HepG2 (cell line): Measurements from ENCODE around the gene METRN. TPM values are rescaled to one million over a fixed set of nuclear protein-coding genes. Genes with fewer than 3 reads are reported as not detected.

ENCODE experiments used
- BHLHE40 ChIP-seq: IDR thresholded peaks from 2 replicates; pipeline ENCODE4 v1.6.1; 2011; ENCODE audit warnings: low read length, improper control_type of control experiment
- ETV5 ChIP-seq: IDR thresholded peaks from 2 replicates; pipeline ENCODE4 v1.6.1; 2018; ENCODE audit warnings: missing biosample characterization, missing genetic modification reagents, inconsistent platforms, borderline replicate concordance
- HHEX ChIP-seq: IDR thresholded peaks from 2 replicates; pipeline ENCODE4 v1.6.1; 2016; ENCODE audit warnings: control low read depth
- IKZF4 ChIP-seq: sonication (generic); formaldehyde crosslinking; IDR thresholded peaks from 2 replicates; pipeline ENCODE4 v1.5.1; 2020; ENCODE audit warnings: borderline replicate concordance, mild to moderate bottlenecking, low read depth, missing genetic modification reagents; ENCODE audit errors: not compliant biosample characterization
- IRX3 ChIP-seq: sonication (generic); formaldehyde crosslinking; IDR thresholded peaks from 2 replicates; pipeline ENCODE4 v1.8.1; 2023; ENCODE audit warnings: mild to moderate bottlenecking, low read depth, missing genetic modification reagents, borderline replicate concordance
- KLF11 ChIP-seq: IDR thresholded peaks from 2 replicates; pipeline ENCODE4 v1.6.1; 2016; ENCODE audit warnings: missing compliant biosample characterization
- MBD4 ChIP-seq: IDR thresholded peaks from 2 replicates; pipeline ENCODE4 v1.6.1; 2012; ENCODE audit warnings: low read length, inconsistent platforms, borderline replicate concordance
- NFE2L2 ChIP-seq: fragments of 150-350 bp; IDR thresholded peaks from 2 replicates; pipeline ENCODE4 v1.6.1; 2014; ENCODE audit warnings: low read length
- POLR2G ChIP-seq: fragments of 200-400 bp; formaldehyde crosslinking; IDR thresholded peaks from 2 replicates; pipeline ENCODE4 v1.6.1; 2018; ENCODE audit warnings: mild to moderate bottlenecking, low read depth, low read length, moderate library complexity
- PRMT3 ChIP-seq: sonication (generic); formaldehyde crosslinking; IDR thresholded peaks from 2 replicates; pipeline ENCODE4 v1.8.1; 2022; ENCODE audit warnings: low read depth, mild to moderate bottlenecking, moderate library complexity, missing genetic modification reagents, borderline replicate concordance
- SRF ChIP-seq: IDR thresholded peaks from 2 replicates; pipeline ENCODE4 v1.6.1; 2011; ENCODE audit warnings: mild to moderate bottlenecking, low read depth, low read length, moderate library complexity
- ZBTB38 ChIP-seq: sonication (generic); formaldehyde crosslinking; IDR thresholded peaks from 2 replicates; pipeline ENCODE4 v1.5.1; 2020; ENCODE audit warnings: mild to moderate bottlenecking, missing genetic modification reagents
- ZNF180 ChIP-seq: sonication (generic); formaldehyde crosslinking; IDR thresholded peaks from 2 replicates; pipeline ENCODE4 v1.4.0; 2020; ENCODE audit warnings: low read depth, missing genetic modification reagents, borderline replicate concordance
- ZNF563 ChIP-seq: sonication (generic); formaldehyde crosslinking; IDR thresholded peaks from 2 replicates; pipeline ENCODE4 v1.8.0; 2022; ENCODE audit warnings: mild to moderate bottlenecking, moderate library complexity, missing genetic modification reagents
- ZNF615 ChIP-seq: sonication (generic); formaldehyde crosslinking; IDR thresholded peaks from 2 replicates; pipeline ENCODE4 v1.5.0; 2020; ENCODE audit warnings: mild to moderate bottlenecking, missing genetic modification reagents, borderline replicate concordance
- ZNF792 ChIP-seq: IDR thresholded peaks from 2 replicates; pipeline ENCODE4 v1.6.1; 2016
- polyA plus RNA-seq, 8 experiments: library from polyadenylated mRNA; depleted of rRNA in 3 of 8; stranded (reverse) in 7 of 8; unstranded in 1 of 8; fragments of >200 nt; fragmentation: Illumina TruSeq in 4 of 8; extraction: Trizol in 4 of 8; gene quantifications; 2 replicates each; pipeline versions ENCODE4 v1.2.1 to v1.2.3, GENCODE V29; 2011 to 2016; ENCODE audit warnings: low read depth in 4 of 8, missing spikeins in 1 of 8, mixed read lengths in 1 of 8; ENCODE audit not compliant: insufficient read depth in 1 of 8
- total RNA-seq, 5 experiments: library from RNA; depleted of rRNA; stranded (reverse); fragments of >200 nt; fragmentation: Illumina TruSeq; extraction: Trizol; gene quantifications; 2 replicates each; pipeline ENCODE4 v1.2.3, GENCODE V29; 2016; ENCODE audit warnings: low read depth in 1 of 5
- TF ChIP-seq, protein P1 (sequence below): IDR thresholded peaks from 2 replicates; pipeline ENCODE4 v1.6.1; 2016; ENCODE audit warnings: control low read depth
- TF ChIP-seq, protein P2 (sequence below): sonication (generic); formaldehyde crosslinking; IDR thresholded peaks from 2 replicates; pipeline ENCODE4 v1.8.0; 2022; ENCODE audit warnings: mild to moderate bottlenecking, missing genetic modification reagents, borderline replicate concordance
- TF ChIP-seq, protein P3 (sequence below): sonication (generic); formaldehyde crosslinking; IDR thresholded peaks from 2 replicates; pipeline ENCODE4 v1.4.0; 2020; ENCODE audit warnings: missing genetic modification reagents; ENCODE audit errors: not compliant biosample characterization
- TF ChIP-seq, protein P4 (sequence below): sonication (generic); IDR thresholded peaks from 2 replicates; pipeline ENCODE4 v1.6.1; 2016; ENCODE audit warnings: low read depth, borderline replicate concordance
- TF ChIP-seq, protein P5 (sequence below): sonication (generic); formaldehyde crosslinking; IDR thresholded peaks from 2 replicates; pipeline ENCODE4 v1.5.0; 2020; ENCODE audit warnings: mild to moderate bottlenecking, missing genetic modification reagents
- TF ChIP-seq, protein P6 (sequence below): sonication (generic); formaldehyde crosslinking; IDR thresholded peaks from 2 replicates; pipeline ENCODE4 v1.8.1; 2023; ENCODE audit warnings: mild to moderate bottlenecking, missing genetic modification reagents, borderline replicate concordance

Gene METRN
- total and polyA plus RNA-seq, 2 of the 13 experiments (the other 11 are each of a cell fraction or from before 2014, with no cell fraction given): 25.5 to 46.1 TPM

DNA sequence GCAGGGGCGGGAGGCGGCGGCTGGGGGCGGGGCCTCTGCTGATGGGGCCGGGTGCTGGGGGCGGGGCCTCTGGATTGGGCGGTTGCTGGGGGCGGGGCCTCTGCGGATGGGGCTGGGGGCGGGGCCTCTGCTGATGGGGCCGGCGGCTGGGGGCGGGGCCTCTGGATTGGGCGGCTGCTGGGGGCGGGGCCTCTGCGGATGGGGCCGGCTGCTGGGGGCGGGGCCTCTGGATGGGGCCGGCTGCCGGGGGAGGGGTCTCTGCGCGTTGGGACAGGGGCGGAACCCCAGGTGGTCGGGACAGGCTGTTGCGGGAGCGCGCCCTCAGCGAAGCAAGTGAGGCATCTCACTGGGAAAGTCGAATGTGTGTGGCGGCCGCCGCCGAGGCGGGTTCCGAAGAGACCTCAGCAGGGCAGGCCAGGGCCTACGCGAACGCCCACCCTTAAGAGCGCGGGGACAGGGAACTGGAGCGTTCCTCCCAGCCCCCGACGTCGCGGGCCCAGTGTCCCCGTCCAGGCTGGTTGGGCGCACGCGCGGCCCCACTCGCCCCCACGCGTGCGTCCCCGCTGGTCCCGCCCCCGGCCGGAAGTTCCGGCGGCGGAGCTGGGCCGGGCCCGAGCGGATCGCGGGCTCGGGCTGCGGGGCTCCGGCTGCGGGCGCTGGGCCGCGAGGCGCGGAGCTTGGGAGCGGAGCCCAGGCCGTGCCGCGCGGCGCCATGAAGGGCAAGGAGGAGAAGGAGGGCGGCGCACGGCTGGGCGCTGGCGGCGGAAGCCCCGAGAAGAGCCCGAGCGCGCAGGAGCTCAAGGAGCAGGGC is 34.9 kb upstream of the METRN start, which contains the start of gene STUB1 (continued):
- TF ChIP-seq IRX3 (CRISPR knock-in tag): no peak
- peak; percentile 47 for TF ChIP-seq ETV5 (CRISPR knock-in tag)
- TF ChIP-seq KLF11 (CRISPR knock-in tag): no peak
- TF ChIP-seq, protein P1, sequence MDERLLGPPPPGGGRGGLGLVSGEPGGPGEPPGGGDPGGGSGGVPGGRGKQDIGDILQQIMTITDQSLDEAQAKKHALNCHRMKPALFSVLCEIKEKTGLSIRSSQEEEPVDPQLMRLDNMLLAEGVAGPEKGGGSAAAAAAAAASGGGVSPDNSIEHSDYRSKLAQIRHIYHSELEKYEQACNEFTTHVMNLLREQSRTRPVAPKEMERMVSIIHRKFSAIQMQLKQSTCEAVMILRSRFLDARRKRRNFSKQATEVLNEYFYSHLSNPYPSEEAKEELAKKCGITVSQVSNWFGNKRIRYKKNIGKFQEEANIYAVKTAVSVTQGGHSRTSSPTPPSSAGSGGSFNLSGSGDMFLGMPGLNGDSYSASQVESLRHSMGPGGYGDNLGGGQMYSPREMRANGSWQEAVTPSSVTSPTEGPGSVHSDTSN (CRISPR knock-in tag): no peak
- TF ChIP-seq, protein P2, sequence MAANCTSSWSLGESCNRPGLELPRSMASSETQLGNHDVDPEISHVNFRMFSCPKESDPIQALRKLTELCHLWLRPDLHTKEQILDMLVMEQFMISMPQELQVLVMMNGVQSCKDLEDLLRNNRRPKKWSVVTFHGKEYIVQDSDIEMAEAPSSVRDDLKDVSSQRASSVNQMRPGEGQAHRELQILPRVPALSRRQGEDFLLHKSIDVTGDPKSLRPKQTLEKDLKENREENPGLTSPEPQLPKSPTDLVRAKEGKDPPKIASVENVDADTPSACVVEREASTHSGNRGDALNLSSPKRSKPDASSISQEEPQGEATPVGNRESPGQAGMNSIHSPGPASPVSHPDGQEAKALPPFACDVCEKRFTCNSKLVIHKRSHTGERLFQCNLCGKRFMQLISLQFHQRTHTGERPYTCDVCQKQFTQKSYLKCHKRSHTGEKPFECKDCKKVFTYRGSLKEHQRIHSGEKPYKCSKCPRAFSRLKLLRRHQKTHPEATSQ (CRISPR knock-in tag): no peak
- TF ChIP-seq ZNF180 (CRISPR knock-in tag): no peak
- TF ChIP-seq HHEX (CRISPR knock-in tag): no peak
- TF ChIP-seq ZNF563 (CRISPR knock-in tag): peak; percentile 14; the same call in 1 of the 2 replicates
- TF ChIP-seq, protein P3, sequence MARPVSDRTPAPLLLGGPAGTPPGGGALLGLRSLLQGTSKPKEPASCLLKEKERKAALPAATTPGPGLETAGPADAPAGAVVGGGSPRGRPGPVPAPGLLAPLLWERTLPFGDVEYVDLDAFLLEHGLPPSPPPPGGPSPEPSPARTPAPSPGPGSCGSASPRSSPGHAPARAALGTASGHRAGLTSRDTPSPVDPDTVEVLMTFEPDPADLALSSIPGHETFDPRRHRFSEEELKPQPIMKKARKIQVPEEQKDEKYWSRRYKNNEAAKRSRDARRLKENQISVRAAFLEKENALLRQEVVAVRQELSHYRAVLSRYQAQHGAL (CRISPR knock-in tag): no peak
- peak; percentile 63 for TF ChIP-seq POLR2G
- no peak for TF ChIP-seq SRF
- TF ChIP-seq PRMT3: no peak
- TF ChIP-seq ZBTB38 (CRISPR knock-in tag): peak; percentile 46
- no peak for TF ChIP-seq MBD4
- no peak for TF ChIP-seq IKZF4 (CRISPR knock-in tag)
- TF ChIP-seq, protein P4, sequence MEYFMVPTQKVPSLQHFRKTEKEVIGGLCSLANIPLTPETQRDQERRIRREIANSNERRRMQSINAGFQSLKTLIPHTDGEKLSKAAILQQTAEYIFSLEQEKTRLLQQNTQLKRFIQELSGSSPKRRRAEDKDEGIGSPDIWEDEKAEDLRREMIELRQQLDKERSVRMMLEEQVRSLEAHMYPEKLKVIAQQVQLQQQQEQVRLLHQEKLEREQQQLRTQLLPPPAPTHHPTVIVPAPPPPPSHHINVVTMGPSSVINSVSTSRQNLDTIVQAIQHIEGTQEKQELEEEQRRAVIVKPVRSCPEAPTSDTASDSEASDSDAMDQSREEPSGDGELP: no peak
- no peak for TF ChIP-seq ZNF792 (CRISPR knock-in tag)
- peak; percentile 34; the same call in 1 of the 2 replicates for TF ChIP-seq BHLHE40
- TF ChIP-seq, protein P5, sequence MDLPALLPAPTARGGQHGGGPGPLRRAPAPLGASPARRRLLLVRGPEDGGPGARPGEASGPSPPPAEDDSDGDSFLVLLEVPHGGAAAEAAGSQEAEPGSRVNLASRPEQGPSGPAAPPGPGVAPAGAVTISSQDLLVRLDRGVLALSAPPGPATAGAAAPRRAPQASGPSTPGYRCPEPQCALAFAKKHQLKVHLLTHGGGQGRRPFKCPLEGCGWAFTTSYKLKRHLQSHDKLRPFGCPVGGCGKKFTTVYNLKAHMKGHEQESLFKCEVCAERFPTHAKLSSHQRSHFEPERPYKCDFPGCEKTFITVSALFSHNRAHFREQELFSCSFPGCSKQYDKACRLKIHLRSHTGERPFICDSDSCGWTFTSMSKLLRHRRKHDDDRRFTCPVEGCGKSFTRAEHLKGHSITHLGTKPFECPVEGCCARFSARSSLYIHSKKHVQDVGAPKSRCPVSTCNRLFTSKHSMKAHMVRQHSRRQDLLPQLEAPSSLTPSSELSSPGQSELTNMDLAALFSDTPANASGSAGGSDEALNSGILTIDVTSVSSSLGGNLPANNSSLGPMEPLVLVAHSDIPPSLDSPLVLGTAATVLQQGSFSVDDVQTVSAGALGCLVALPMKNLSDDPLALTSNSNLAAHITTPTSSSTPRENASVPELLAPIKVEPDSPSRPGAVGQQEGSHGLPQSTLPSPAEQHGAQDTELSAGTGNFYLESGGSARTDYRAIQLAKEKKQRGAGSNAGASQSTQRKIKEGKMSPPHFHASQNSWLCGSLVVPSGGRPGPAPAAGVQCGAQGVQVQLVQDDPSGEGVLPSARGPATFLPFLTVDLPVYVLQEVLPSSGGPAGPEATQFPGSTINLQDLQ: no peak
- TF ChIP-seq ZNF615 (CRISPR knock-in tag): no peak
- TF ChIP-seq, protein P6, sequence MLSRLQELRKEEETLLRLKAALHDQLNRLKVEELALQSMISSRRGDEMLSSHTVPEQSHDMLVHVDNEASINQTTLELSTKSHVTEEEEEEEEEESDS (CRISPR knock-in tag): no peak
- TF ChIP-seq NFE2L2: no peak
